ENCODE results near the gene NUDT19. TPM values are rescaled to one million over a fixed set of nuclear protein-coding genes. Genes with fewer than 3 reads are reported as not detected.
"Not testable (repeated sequence)": the region's sequence is repeated elsewhere in the genome, so short reads cannot be mapped to it uniquely, and the experiment has no call there.

The NUDT19 gene
- total RNA-seq, 6 experiments from 2014 or later = 4.1 to 11.8 (median 7.2) TPM

DNA sequence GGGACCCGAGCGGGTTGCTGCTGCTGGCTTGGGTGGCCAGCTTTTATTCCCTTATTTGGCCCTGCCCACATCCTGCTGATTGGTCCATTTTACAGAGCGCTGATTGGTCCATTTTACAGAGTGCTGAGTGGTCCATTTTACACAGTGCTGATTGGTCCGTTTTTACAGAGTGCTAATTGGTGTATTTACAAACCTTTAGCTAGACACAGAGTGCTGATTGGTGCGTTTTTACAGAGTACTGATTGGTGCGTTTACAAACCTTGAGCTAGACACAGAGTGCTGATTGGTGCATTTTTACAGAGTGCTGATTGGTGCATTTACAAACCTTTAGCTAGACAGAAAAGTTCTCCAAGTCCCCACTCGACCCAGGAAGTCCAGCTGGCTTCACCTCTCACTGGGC lies 8.5 kb downstream of the NUDT19 start:
- H3K4me3 ChIP-seq; H3K27ac ChIP-seq; ATAC-seq; H3K27me3 ChIP-seq; DNase-seq; intact Hi-C loops (cut with DNase I); H3K36me3 ChIP-seq: not testable (repeated sequence)
- peaks cover 0 to 24% (median 11%) of the 10 kb centered on the region in 4 donors for H3K4me1 ChIP-seq
- 93% methylated on average over 7 of the region's 7 CpGs for WGBS (ENCODE audit: insufficient coverage, low coverage, low lambda C conversion rate, missing lambda C conversion rate)
- peaks cover 0 to 11% (median 1%) of the 10 kb centered on the region in 4 donors for H3K9me3 ChIP-seq

DNA sequence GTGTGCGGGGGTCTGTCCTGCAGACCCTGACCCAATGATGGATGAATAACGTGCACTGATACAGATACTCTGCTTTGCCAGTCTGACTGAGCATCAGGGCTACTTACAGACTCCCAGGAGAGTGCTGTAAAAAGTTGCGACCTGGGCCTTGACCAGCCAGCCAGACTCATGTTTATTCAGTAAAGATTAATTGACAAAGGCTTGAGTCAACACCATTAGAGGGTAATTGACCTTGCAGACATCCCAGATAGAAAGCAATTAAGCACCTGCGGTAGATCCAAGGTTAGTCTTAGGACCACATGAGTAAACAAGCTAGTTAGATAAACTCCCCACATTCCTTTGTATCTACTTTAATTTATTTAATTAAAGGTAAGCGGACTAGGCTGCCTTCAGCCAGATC lies 10.4 kb downstream of the NUDT19 start:
- Histone ChIP-seq H3K4me1 (peaks cover 0 to 5% (median 2%) of the 10 kb centered on the region in 4 donors), H3K4me3 (no peak overlapping the region), H3K27ac (no peak overlapping the region), H3K36me3 (peaks cover 0 to 2% (median 0%) of the 10 kb centered on the region in 4 donors), H3K9me3 (peaks cover 0 to 11% (median 1%) of the 10 kb centered on the region in 4 donors), H3K27me3 (no peaks in the 10 kb centered on the region)
- TF ChIP-seq POLR2A (IDR thresholded peaks at IDR 0.05) = no peak
- TF ChIP-seq, protein P1, sequence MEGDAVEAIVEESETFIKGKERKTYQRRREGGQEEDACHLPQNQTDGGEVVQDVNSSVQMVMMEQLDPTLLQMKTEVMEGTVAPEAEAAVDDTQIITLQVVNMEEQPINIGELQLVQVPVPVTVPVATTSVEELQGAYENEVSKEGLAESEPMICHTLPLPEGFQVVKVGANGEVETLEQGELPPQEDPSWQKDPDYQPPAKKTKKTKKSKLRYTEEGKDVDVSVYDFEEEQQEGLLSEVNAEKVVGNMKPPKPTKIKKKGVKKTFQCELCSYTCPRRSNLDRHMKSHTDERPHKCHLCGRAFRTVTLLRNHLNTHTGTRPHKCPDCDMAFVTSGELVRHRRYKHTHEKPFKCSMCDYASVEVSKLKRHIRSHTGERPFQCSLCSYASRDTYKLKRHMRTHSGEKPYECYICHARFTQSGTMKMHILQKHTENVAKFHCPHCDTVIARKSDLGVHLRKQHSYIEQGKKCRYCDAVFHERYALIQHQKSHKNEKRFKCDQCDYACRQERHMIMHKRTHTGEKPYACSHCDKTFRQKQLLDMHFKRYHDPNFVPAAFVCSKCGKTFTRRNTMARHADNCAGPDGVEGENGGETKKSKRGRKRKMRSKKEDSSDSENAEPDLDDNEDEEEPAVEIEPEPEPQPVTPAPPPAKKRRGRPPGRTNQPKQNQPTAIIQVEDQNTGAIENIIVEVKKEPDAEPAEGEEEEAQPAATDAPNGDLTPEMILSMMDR (IDR thresholded peaks at IDR 0.05) = no peak
- 44% methylated on average over 5 of the region's 5 CpGs for WGBS (ENCODE audit: insufficient coverage, low coverage, low lambda C conversion rate, missing lambda C conversion rate)
- peak in 1 of 3 donors; percentile 55 for DNase-seq
- intact Hi-C loops (cut with DNase I) = no loop called here
- peak; percentile 65 to 89 (median 88) for ATAC-seq

DNA sequence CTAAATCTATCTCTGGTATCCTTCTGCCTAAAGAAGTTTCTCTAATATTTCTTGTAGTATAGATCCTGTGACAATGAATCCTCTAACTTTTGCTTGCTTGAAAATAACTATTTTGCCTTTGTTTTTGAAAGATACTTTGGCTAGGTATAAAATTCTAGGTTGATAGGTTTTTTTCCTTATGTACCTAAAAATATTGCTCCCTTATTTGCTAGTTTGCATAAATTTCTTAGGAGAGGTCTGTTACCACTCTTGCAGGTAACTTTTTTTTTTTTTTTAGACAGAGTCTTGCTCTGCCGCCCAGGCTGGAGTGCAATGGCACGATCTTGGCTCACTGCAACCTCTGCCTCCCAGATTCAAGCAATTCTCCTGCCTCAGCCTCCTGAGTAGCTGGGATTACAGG lies 12.4 kb downstream of the NUDT19 start:
- DNase-seq; H3K27ac ChIP-seq; H3K36me3 ChIP-seq; intact Hi-C loops (cut with DNase I); H3K4me3 ChIP-seq; H3K4me1 ChIP-seq; H3K27me3 ChIP-seq; ATAC-seq: not testable (repeated sequence)
- WGBS (ENCODE audit: insufficient coverage, low coverage, low lambda C conversion rate, missing lambda C conversion rate) = 94% methylated on average over 2 of the region's 2 CpGs
- peaks cover 0 to 11% (median 1%) of the 10 kb centered on the region in 4 donors for H3K9me3 ChIP-seq

DNA sequence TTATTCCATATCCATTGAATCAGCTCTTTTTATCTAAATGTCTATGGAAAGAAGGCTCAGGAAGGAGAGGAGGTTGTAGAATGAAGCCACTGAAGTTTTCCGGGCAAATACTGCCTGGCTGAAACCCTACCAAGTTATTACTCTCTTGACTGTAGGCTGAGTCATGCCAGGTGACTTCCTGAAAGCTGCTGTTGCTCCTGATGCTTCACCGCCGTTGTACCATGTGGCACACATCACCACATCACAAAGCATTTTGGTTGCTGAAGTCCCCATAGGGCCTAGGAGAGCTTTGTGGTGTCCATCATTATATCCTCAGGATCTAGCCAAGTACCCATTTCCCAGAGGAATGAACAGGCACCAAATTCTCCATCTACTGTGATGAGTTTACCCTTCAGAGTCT lies 16.8 kb downstream of the NUDT19 start:
- DNase-seq = no peak
- Histone ChIP-seq H3K4me1 (no peaks in the 10 kb centered on the region), H3K4me3 (no peak overlapping the region), H3K27me3 (no peaks in the 10 kb centered on the region), H3K36me3 (peaks cover 0 to 18% (median 6%) of the 10 kb centered on the region in 4 donors), H3K9me3 (peaks cover 0 to 11% (median 1%) of the 10 kb centered on the region in 4 donors), H3K27ac (no peak overlapping the region)
- TF ChIP-seq, protein P1 (IDR thresholded peaks at IDR 0.05) = no peak
- no peak for TF ChIP-seq POLR2A (IDR thresholded peaks at IDR 0.05)
- no peak for ATAC-seq
- WGBS (ENCODE audit: insufficient coverage, low coverage, low lambda C conversion rate, missing lambda C conversion rate) = 51% methylated on average over 3 of the region's 3 CpGs
- intact Hi-C loops (cut with DNase I) = no loop called here

DNA sequence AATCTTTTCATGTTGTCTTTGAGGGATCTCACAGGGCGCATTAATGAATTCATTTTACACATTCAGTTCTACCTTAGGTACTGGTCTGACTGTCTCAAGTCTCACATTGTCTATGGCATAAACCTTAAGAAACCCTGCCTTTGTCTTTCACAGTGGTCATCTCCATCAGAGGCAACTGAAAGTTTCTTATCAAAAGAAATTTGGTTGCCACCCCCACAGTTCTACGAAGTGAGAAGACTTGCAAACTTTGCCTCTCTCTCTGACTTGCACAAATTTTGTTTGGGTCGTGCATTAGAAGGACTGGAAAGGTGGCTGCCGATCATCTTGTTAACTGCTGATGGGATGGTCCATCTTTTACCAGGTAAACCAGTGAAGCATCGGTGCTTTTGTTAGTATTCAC lies 17.4 kb downstream of the NUDT19 start:
- DNase-seq = no peak
- ATAC-seq = no peak
- peaks cover 0 to 6% (median 1%) of the 10 kb centered on the region in 4 donors for H3K9me3 ChIP-seq
- 79% methylated on average over 5 of the region's 5 CpGs for WGBS (ENCODE audit: insufficient coverage, low coverage, low lambda C conversion rate, missing lambda C conversion rate)
- intact Hi-C loops (cut with DNase I) = no loop called here
- no peak for TF ChIP-seq POLR2A (IDR thresholded peaks at IDR 0.05)
- TF ChIP-seq, protein P1 (IDR thresholded peaks at IDR 0.05) = no peak
- H3K27ac ChIP-seq = no peak overlapping the region
- peaks cover 0 to 22% (median 7%) of the 10 kb centered on the region in 4 donors for H3K36me3 ChIP-seq
- H3K27me3 ChIP-seq = no peaks in the 10 kb centered on the region
- H3K4me1 ChIP-seq = no peaks in the 10 kb centered on the region
- H3K4me3 ChIP-seq = no peak overlapping the region

DNA sequence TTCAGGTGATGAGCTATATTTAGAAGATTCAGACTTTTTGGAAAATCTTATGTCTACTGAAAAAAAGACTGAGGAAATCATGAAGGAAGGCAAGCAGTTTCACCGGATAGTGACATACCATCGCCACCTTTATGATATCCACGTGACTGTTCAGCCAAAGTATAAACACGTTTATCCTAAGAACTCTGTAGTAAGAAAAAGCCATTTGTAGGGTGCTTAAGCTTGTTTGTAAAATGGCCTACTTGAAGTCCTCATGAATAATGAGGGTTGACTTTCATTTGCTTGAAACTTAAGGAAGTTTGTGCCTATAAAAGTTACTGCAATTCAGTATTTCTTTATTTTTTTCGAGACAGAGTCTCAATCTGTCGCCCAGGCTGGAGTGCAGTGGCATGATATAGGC lies 20.1 kb downstream of the NUDT19 start:
- ATAC-seq (no peak), DNase-seq (no peak)
- TF ChIP-seq, protein P1 (IDR thresholded peaks at IDR 0.05) = no peak
- no peak for TF ChIP-seq POLR2A (IDR thresholded peaks at IDR 0.05)
- Histone ChIP-seq H3K4me1 (no peaks in the 10 kb centered on the region), H3K27ac (no peak overlapping the region), H3K4me3 (no peak overlapping the region), H3K9me3 (no peaks in the 10 kb centered on the region), H3K27me3 (no peaks in the 10 kb centered on the region), H3K36me3 (peaks cover 0 to 22% (median 6%) of the 10 kb centered on the region in 4 donors)
- 98% methylated on average over 4 of the region's 6 CpGs for WGBS (ENCODE audit: insufficient coverage, low coverage, low lambda C conversion rate, missing lambda C conversion rate)
- intact Hi-C loops (cut with DNase I) = no loop called here

DNA sequence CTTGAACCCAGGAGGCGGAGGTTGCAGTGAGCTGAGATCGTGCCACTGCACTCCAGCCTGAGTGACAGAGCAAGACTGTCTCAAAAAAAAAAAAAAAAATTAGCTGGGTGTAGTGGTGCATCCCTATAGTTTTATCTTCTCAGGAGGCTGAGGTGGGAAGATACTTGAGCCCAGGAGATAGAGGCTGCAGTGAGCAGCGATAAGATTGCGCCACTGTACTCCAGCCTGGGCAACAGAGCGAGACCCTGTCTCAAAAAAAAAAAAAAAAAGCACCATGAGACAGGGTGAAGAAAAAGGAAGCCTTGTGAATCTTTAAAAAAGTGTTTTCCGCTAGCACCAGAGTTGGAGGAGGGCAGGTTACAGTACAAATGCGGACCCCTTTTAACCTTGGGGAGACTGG lies 24.6 kb downstream of the NUDT19 start:
- intact Hi-C loops (cut with DNase I); H3K4me3 ChIP-seq; ATAC-seq: not testable (repeated sequence)

More for the DNA sequence above, 24.6 kb downstream of the NUDT19 start:
- 100% methylated on average over 6 of the region's 7 CpGs for WGBS (ENCODE audit: insufficient coverage, low coverage, low lambda C conversion rate, missing lambda C conversion rate)
- DNase-seq, H3K4me1 ChIP-seq, H3K27ac ChIP-seq, H3K27me3 ChIP-seq, H3K9me3 ChIP-seq: not testable (repeated sequence)
- H3K36me3 ChIP-seq = peaks cover 0 to 17% (median 4%) of the 10 kb centered on the region in 4 donors
